GM21526 (cell line): Measurements from ENCODE around the gene GNAQ.

ENCODE experiments used
- ATAC-seq: cut with Tn5 transposase; IDR thresholded peaks from one replicate; pipeline ENCODE4 v1.9.1; 2021; ENCODE audit warnings: moderate library complexity; ENCODE audit not compliant: unreplicated experiment, low FRiP score

Gene GNAQ

DNA sequence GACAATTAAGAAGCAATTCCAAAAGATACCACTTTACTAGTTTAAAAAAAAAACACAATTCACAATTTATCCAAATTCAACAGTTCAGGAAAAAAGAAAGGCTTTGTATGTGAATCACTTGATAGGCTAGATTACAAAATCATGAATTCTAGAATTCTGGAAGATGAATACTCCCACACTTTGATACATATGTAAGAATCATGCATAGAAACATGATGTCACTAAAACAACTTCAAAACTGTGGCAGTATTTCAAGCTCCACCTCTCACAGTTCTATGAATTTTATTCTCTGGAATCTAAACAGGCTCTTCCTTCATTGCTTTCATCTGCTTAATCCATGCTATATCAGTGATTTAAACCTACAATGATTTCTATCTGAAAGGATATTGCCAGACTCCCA is 51.0 kb downstream of the GNAQ start:
- no peak for ATAC-seq

DNA sequence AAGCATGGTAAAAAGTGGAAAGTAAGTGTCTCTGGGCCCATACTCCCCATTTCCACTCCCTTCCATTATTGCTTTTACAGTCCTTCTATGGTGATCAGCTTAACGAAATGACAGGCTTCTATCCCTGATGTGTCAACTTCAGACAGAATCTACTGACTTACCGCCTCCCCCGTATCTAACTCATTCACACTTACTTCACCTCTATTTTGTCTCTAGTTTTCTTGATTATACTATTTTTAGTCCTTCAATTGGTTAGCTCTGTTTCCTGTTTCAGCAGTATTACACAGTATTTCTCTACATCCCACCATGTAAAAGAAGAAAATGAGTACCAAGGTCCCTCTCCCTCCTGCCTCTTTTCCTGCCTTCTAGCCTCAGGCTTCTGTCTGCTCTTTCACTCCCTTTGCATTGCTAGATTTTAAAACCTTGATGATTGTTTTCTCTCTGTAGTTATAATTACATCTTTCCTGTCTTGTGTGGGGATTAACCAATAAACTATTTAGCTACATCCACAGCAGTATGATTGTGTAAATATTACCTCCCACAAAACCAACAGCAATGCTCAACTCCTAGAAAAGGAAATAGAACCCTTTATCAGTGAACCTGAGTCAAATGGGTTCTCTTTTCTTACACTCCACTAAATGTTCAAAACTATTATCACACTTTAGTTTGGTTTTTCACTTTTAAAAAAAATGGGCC is 53.4 kb downstream of the GNAQ start:
- no peak for ATAC-seq

DNA sequence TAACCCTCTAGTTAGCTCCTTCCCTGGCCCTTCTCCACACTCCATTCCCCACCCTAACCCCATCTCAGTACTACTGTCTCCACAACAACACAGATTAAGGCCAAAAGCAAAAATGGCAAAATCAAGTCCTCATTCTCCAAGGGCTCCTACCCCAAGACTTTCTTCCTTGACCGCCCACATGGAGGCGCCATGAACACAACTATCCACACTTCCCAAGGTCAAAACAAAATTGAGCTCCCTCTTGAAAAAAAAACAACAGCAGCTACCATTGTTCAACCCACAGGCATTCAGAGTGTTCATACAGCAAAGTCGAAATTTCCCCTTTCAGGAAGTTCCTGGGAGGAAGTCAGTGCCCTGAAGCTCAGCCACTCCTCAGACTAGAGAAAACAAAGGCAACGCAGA is 54.4 kb downstream of the GNAQ start:
- ATAC-seq = no peak

DNA sequence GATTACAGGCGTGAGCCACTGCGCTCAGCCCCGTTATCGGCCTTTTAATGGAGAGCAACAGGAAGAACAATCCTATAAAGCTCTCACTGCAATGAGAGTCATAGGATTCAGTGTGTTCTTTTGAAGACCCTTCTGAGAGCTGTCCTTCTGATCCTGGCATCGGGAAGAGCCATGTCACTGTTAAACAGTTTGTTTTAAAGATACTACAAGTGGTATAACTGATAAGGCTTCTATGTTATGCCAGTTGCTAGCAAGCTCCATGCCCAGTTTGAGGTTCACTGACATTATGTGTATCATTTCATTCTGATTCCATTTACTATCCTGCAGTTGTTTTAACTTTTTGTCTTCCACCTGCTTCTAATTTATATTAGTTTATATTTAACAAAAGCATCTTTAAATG is 55.8 kb downstream of the GNAQ start:
- no peak for ATAC-seq

DNA sequence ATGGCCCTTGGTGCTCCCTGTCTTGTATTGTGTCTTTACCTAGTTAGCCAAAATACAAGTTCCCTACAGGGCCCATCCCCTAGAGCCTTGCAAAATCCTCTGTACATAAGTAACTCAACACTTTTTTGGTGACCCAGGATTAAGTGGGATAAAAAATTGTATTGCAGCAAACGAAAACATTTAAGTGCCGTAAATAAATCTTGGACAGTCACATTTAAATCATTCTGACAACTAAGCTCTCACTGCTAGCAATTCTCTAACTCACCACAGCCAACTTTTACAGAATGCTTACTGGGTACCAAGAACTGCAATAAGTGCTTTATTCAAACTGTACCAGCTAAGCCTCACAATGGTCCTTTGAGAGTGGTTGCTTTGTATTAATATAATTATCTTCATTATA is 56.6 kb downstream of the GNAQ start:
- no peak for ATAC-seq

DNA sequence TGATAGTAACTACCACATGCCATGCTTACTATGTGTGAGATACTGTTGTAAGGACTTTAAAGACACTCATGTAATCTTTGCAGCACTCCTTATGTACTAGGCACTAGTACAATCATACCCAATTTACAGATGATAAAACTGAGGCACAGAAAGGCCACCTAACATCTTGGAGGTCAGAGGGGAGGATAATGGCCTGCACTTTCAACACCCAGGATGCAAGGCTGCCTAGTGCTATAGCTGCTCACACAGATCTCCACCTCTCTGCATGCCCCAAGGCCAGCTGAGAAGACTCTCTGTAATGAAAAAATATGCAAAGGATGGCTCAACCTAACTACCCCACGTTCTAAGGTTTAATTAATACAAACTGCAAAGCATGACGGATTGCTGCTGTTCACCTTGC is 57.2 kb downstream of the GNAQ start:
- ATAC-seq = no peak

DNA sequence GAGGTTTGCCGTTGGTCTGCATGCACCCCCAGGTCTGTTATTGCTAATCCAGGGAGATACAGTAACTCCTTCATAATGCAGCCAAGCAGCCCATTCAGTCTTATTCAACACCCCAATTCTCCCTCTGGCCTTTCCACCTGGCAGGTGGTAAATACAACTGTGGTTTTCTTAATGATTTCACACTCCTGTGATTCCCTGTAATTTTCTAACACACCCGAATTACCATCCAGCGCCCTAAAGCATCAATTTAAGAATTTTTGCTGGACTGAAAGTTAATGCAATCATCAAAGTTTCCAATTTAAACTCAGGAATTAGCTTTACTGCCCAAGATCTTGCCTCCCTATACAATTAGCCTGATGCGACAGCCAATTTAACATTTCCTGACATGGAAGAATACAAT is 62.5 kb downstream of the GNAQ start:
- no peak for ATAC-seq

DNA sequence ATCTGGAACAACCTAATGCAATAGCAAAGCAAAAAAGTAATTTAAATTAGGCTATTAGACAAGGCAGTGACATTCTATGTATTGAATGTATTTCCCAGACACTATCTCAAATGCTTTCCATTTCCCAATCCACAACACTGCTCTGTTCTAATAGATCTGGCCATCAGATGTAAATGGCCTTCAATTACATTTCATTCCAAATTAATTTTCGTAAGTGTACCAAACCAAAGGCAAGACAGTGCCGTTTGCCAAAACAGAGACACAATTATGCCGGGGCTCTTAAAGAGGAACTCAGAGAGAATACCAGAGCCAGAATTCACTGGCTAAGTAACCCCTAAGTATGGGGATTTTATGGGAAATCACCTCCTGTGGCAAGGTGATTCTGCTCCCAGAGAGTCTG is 63.1 kb downstream of the GNAQ start:
- no peak for ATAC-seq

DNA sequence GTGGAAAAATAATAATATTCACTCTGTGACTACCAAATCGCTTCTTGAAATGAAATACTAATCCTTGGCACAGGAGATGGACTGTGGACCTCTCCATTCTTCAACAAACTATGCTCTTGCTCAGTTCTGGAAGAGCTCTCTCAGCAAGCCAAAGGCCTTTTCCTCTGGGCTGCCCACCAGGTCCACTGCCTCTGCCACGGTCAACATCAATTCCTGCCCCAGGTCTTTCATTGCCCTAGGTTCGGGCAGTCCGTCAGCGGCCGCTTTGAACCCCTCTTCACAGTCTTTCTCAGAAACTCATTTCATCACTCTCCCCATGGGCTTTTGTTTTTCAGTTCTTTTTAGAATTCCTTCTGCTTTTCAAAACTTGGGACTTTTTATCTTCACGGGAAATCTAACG is 64.9 kb downstream of the GNAQ start:
- ATAC-seq = no peak

DNA sequence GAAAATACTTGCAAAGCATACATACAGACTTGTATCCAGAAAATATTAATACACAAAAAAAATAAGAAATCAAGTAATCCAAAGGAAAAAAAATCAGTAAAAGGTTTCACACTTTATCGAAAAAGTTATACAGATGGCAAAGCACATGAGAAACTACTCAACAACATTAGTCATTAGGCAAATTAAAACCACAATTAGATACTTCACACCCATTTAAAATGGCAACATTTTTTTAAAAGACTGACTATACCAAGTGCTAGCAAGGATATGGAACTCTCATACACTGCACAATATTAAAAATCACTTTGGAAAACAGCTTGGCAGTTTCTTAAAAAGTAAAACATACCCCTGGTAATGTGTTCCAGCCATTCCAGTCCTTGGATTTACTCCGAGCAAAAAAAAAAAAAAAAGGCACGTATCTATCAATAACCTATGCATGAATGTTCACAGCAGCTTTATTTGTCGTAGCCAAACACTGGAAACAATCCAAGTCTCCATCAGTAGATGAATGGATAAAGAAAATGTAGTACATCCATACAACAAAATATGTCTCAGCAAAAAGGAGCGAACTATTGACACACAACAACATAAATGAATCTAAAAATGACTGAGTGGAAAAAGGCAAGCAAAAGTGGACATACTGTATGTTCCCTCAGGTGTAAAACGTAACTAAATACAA is 66.0 kb downstream of the GNAQ start:
- ATAC-seq = no peak

DNA sequence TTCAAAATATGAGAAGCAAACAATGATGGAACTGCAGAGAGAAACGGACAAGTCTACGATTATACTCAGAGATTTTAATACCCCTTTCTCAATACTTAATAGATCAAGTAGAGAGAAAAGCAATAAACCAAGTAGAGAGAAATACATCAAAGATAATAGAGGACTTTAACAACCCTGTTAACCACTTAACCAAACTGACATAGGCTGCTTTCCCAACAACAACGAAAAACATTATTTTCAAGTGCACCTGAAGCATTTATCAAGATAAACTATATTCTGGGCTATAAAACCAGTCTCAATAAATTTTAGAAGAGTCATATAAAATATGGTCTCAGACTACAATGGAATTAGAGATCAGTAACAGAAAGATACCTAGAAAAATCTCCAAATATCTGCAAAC is 67.4 kb downstream of the GNAQ start:
- no peak for ATAC-seq

DNA sequence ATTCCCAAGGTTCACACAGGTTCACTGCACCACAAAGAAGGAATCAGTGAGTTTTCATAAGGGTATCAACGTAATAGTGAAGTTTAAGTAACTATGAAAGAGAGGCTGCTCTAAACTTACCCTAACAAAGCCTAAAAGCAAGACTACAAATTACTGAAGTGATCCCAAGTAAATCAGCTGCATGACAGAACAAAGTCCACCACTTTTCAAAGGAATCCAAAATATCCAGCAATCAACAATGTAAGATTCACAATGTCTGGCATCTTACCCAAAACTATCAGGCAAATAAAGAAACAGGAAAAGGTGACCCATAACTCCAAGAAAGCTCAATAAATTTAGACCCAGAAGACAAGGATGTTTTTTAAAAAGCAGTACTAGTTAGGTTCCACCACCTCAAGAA is 70.1 kb downstream of the GNAQ start:
- ATAC-seq = no peak

DNA sequence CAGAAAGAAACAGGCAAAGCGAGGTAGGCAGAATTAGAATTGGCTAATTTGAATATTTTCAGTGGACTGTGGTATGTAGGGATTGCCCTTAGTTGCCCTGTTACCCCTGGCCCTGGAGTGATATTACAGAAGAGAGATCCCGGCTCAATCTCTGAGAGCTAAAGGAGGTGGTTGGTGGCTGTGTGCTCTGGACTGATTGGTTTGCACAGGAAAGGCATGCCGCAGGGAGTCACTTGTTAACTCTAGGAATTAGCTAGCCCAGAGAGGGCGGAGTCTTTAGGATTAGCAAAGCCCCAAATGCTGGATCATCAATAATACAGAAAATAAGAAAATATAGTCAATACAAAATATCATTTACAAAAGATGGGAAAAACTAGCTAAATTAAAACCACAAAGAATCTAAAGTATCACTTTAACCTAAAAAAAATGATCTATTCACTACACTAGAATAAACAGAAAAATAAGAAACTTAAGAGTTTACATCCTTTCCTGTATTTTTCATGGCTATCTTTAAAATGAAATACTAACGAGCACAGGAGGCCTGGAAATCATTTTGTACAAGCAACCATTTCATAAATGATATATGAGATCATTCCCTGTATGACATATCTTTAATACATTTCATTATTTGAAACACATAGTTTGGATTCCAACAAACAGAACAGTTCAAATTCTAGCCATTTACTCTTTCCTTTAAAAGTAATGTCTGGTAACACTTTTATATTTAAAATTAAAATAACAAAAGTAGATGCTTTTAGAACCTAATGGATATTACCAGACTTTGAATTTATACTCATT is 71.1 kb downstream of the GNAQ start:
- ATAC-seq = no peak

DNA sequence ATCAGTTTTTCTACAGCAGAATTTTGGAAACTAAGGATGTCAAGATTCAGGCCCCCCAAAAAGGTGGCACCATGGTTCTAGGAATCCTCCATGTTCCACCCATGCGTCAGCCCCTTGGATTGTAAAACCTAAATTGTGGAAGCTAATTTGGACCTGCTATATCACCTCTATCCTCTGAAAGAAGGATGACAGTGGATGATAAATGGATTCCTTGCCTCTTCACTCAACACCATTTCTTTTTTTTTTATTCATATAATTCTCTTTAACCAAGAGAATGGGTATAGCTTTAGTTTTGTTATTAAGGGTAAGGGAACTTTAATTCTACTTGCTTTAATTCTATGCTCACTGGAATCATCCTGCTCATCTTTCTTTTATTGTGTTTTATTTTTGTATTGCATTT is 71.8 kb downstream of the GNAQ start:
- no peak for ATAC-seq

DNA sequence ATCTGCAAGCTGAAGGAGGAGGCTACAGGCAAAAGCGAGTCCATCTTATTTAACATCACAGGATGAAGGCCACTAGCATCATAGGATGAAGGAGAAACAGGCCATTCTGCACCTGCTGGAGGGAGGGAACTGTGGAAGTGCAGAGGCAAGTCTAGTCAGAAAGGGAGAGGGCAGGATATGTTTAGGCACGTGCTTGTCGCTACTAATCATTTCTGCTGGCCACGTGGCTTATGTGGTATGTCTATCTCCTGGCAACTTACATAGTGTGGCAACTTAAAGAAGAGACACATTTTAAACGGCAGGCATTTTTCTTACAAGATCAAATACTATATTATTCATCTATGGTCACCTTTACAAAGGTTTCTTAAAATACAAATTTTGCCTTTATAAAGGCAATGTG is 74.0 kb downstream of the GNAQ start:
- ATAC-seq = no peak

DNA sequence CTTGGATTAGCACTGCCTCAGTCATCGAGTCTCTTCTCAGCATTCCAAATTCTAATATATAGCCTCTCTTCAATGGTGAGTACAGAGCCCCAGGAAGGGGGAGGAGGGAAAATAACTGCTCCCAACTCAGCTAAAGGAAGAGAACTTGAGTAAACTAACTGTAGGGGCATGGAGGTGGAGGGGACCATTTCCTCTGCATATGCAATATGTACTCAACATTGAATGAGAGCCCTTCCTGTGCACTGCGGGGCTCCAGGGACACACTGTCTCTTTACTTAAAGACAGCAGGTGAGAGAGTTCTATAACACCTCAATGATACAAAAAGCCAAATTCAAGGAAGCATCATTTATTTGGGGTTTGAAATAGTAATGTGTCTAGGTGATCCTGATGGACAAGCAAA is 75.1 kb downstream of the GNAQ start:
- no peak for ATAC-seq

DNA sequence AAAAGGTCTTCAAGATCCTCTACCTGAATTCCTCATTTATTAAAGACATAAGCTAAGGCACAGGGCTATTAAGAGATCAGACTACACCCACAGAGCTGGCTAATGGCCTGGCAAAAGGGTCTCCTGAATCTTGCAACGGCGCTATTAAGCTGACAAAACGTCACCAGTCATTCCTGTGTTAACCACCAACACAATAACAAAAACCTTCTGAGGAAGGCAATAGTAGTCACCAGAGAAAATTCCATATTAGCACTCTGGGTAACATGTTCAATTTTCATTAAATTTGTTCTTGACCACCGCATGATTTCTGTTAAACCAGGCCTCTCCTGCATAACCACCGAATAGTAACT is 77.0 kb downstream of the GNAQ start:
- no peak for ATAC-seq

DNA sequence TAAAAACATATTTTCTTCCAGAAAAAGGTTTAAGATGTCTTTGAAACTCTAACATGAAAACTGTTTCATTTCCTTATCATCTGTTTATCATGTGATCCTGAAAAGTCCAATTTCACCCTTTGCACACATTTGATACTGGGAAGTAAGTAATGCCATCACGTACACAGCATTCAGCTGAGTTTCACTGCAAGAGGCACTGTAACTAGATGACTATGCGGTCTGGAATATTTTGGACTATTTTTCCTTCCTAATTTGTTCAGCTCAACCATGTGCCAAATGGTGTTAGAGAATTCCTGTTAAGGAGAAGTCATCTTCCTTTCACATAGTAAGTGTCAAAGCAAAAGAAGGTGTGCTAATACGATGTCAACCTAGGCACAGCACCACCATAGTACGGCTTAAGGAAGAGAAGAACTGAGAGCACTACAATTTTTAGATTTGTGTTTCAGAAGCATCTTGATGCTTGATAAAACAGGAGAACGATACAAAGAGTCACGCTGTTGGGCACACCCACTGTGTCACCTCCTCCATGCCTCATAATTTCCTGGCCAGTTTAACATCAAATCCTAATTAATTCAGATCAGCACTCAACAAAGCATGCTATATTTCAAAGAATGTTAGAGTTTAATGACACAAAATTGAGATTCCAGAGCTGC is 77.5 kb downstream of the GNAQ start:
- ATAC-seq = no peak

DNA sequence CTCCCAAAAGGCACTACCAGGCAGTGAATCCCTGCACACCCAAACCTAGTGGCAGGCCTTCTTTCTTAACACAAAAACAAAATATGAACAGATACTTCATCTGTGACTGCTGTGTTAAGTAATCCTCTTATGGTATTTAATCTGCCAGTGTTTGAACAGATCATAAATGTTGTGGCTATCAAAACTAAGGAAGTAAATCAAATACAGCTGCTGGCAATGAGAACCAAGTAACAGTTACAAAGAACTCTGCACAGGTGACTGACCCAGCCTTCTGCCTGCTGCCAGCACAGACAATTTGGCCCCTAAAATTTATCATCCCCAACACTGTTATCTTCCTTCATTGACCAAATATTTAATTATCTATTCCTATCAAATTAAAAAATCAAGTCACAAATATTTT is 78.0 kb downstream of the GNAQ start:
- ATAC-seq = no peak

DNA sequence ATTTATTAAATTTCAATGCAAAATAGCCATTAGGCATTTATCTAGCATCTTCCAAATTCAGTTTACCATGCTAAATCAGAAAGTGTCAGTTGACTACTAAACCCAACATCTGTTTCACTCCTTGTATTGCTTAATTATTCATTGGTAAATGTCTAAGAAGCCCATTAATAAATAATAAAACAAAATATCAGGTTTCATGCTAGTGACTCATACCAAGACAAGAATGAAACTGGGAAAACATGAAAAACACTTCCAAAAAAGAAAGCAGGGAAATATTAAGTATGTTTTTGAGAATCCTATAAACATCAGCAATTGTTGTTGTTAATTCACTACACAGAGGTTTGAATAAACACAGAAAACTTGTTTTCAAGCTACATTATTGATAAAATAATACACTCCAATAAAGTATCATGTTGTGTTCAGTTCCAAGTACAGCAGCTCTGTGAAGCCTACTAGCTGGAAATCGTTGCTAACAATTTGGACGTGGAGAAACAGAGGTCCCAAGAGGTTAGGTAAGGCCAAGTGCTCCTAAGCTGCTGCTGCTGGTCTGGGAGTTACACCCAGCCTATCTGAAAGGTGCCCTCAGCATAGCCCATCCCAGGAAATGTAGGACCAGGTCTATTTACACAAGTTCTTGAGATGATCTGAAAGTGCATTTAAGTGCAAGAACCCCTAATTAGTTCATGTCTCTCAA is 78.8 kb downstream of the GNAQ start:
- ATAC-seq = no peak

DNA sequence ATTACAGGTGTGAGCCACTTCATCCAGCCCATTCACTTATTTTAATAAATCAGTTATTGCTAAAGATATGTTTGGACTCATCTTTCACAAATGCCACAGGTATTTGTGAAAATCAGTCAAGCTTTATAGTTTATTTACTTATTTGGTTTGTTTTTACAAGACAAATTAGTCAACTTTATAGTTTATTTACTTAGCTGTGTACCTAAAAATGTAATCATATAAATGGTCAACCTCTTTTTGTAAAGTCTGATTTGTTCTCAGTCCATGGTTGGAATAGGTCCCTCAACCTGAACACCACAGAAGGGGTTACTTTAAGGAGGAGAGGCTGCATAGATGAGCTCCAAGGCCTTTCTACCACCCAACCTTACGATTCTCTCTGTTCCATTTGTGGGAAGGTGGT is 80.2 kb downstream of the GNAQ start:
- ATAC-seq = no peak
